Measurements from ENCODE around the gene OR1F1.

- TF ChIP-seq EZH2 (IDR thresholded peaks at IDR 0.05; ENCODE audit: low read length, missing control alignments) (no peak), CTCF (conservative IDR thresholded peaks at IDR 0.05 in 1 of 2, IDR thresholded peaks at IDR 0.05 in 1 of 2; ENCODE audit: low read depth in 1 of 2, low read length in 2 of 2) (no peak)
These were observed 6.8 kb downstream of the OR1F1 start for GRCh38 chr16:3194792-3195191.

Measured in fibroblast of lung (primary cell).